ENCODE results near the gene MANSC4.
A peak's percentile ranks its signal among the peaks of the same experiment; 100 is the strongest.

The MANSC4 gene

GRCh38 chr12:27733791-27734190 lies 46.2 kb downstream of the MANSC4 start:
- no peak for TF ChIP-seq CTCF (IDR thresholded peaks at IDR 0.05; ENCODE audit: borderline replicate concordance, insufficient read depth, low read depth, low read length)
- H3K4me3 ChIP-seq (ENCODE audit: low read depth, low read length), result no peak overlapping the region

GRCh38 chr12:27733052-27733656 lies 46.9 kb downstream of the MANSC4 start:
- H3K4me3 ChIP-seq (ENCODE audit: low read depth, low read length), result no peak overlapping the region
- TF ChIP-seq CTCF (IDR thresholded peaks at IDR 0.05; ENCODE audit: borderline replicate concordance, insufficient read depth, low read depth, low read length), result peak; percentile 68

GRCh38 chr12:27732281-27732680 lies 47.8 kb downstream of the MANSC4 start:
- no peak overlapping the region for H3K4me3 ChIP-seq (ENCODE audit: low read depth, low read length)
- peak; percentile 37; the same call in 1 of the 2 replicates for TF ChIP-seq CTCF (IDR thresholded peaks at IDR 0.05; ENCODE audit: borderline replicate concordance, insufficient read depth, low read depth, low read length)

GRCh38 chr12:27730097-27730588 lies 49.9 kb downstream of the MANSC4 start:
- no peak overlapping the region for H3K4me3 ChIP-seq (ENCODE audit: low read depth, low read length)
- no peak for TF ChIP-seq CTCF (IDR thresholded peaks at IDR 0.05; ENCODE audit: borderline replicate concordance, insufficient read depth, low read depth, low read length)

GRCh38 chr12:27723212-27723611 lies 56.8 kb downstream of the MANSC4 start:
- no peak for TF ChIP-seq CTCF (IDR thresholded peaks at IDR 0.05; ENCODE audit: borderline replicate concordance, insufficient read depth, low read depth, low read length)
- no peak overlapping the region for H3K4me3 ChIP-seq (ENCODE audit: low read depth, low read length)
